T-cell (primary cell): Measurements from ENCODE around the gene ZGPAT. TPM values are rescaled to one million over a fixed set of nuclear protein-coding genes. Genes with fewer than 3 reads are reported as not detected.

Experiments used
- ATAC-seq, 4 experiments: fragments of 200-7000 bp in 3 of 4; fragments of 150-1000 bp in 1 of 4; cut with Tn5 transposase; replicated peaks in 1 of 4; 1 replicate in 3 of 4; 2 replicates in 1 of 4; pipeline ENCODE4 v1.10.0; 2021; ENCODE audit warnings: moderate library complexity in 3 of 4, mild to moderate bottlenecking in 2 of 4, moderate number of reproducible peaks in 1 of 4
- CTCF ChIA-PET, 2 donors: fragments of 300-600 bp; sonication (Branson Sonifier 250); formaldehyde crosslinking; loops; one replicate each; lab custom pipeline; 2022; ENCODE audit warnings: antibody characterized with exemption in 2 of 2; lab: Charles Lee
- POLR2A ChIA-PET, 2 donors: fragments of 300-600 bp; sonication (Branson Sonifier 250); formaldehyde crosslinking; loops; one replicate each; lab custom pipeline; 2022; ENCODE audit warnings: antibody characterized with exemption in 2 of 2; lab: Charles Lee
- DNase-seq, 35 experiments: peaks; one replicate each; pipeline versions ENCODE4 v3.0.0 to v3.0.0-alpha.2; 2013 to 2023
- H3K27ac ChIP-seq: one replicate; pipeline ENCODE4 v1.5.1; 2013; ENCODE audit warnings: low read length
- H3K27me3 ChIP-seq, 2 experiments: replicated peaks in 1 of 2; 1 replicate in 1 of 2; 2 replicates in 1 of 2; pipeline versions ENCODE4 v1.6.1 to v1.7.0; 2013; ENCODE audit warnings: low read length in 1 of 2, mixed read lengths in 1 of 2; ENCODE audit not compliant: control insufficient read depth in 2 of 2, insufficient read depth in 2 of 2; ENCODE audit errors: extremely low read depth in 1 of 2
- H3K36me3 ChIP-seq, 2 donors: 1 replicate in 1 of 2; 2 replicates in 1 of 2; pipeline versions ENCODE4 v1.6.1 to v1.7.0; 2013; ENCODE audit warnings: low read length in 1 of 2; ENCODE audit not compliant: control insufficient read depth in 2 of 2, insufficient read depth in 1 of 2; ENCODE audit errors: extremely low read depth in 1 of 2
- H3K4me1 ChIP-seq, 2 experiments: 1 replicate in 1 of 2; 2 replicates in 1 of 2; pipeline versions ENCODE4 v1.6.1 to v1.7.0; 2013; ENCODE audit warnings: low read length in 2 of 2, mixed read lengths in 1 of 2; ENCODE audit not compliant: insufficient read depth in 2 of 2, control insufficient read depth in 1 of 2; ENCODE audit errors: extremely low read depth in 1 of 2
- H3K4me3 ChIP-seq, 2 donors: 1 replicate in 1 of 2; 2 replicates in 1 of 2; pipeline versions ENCODE4 v1.5.1 to v1.7.0; 2013; ENCODE audit warnings: mild to moderate bottlenecking in 2 of 2, low read length in 1 of 2, moderate library complexity in 1 of 2; ENCODE audit not compliant: control insufficient read depth in 1 of 2; ENCODE audit errors: extremely low read depth in 1 of 2
- H3K9me3 ChIP-seq: 2 replicates; pipeline ENCODE4 v1.7.0; 2013
- H3K27ac Mint-ChIP-seq, 2 donors: one replicate each; pipeline ENCODE4 v1.8.0; 2020 to 2021; ENCODE audit warnings: mild to moderate bottlenecking in 2 of 2, mixed read lengths in 2 of 2
- H3K27me3 Mint-ChIP-seq, 2 donors: one replicate each; pipeline ENCODE4 v1.8.0; 2021 to 2022; ENCODE audit warnings: mixed read lengths in 2 of 2
- H3K36me3 Mint-ChIP-seq: one replicate; pipeline ENCODE4 v1.8.0; 2021; ENCODE audit warnings: mixed read lengths
- H3K4me1 Mint-ChIP-seq, 3 donors: one replicate each; pipeline ENCODE4 v1.8.0; 2020 to 2022; ENCODE audit warnings: mixed read lengths in 3 of 3, mild to moderate bottlenecking in 1 of 3
- H3K4me3 Mint-ChIP-seq, 3 donors: one replicate each; pipeline ENCODE4 v1.8.0; 2020 to 2022; ENCODE audit warnings: mild to moderate bottlenecking in 3 of 3, mixed read lengths in 3 of 3, moderate library complexity in 3 of 3
- H3K9me3 Mint-ChIP-seq, 3 donors: one replicate each; pipeline ENCODE4 v1.8.0; 2020 to 2022; ENCODE audit warnings: mixed read lengths in 3 of 3
- WGBS: methylation state at CpG from one replicate; pipeline ENCODE4 v1.1.5; 2013; ENCODE audit warnings: missing lambda C conversion rate; ENCODE audit not compliant: insufficient coverage; 5-methylcytosine and 5-hydroxymethylcytosine counted together
- total RNA-seq, 35 experiments: library from RNA in 6 of 35; stranded (reverse) in 6 of 35; fragments of 120-200 nt in 1 of 35; gene quantifications; one replicate each; pipeline versions ENCODE4 v1.2.1 to v1.2.4 and lab custom pipeline; 2013 to 2026

ZGPAT gene
- total RNA-seq, 5 donors from 2014 or later (not counting 1 experiment from before 2014, with no cell fraction given) = 42.7 to 71.0 (median 59.0) TPM

GRCh38 chr20:63754008-63754407 lies 46.2 kb downstream of the ZGPAT start:
- no peaks in the 10 kb centered on the region for H3K36me3 ChIP-seq
- H3K9me3 ChIP-seq = no peaks in the 10 kb centered on the region
- WGBS = 90% methylated on average over 10 of the region's 16 CpGs
- ATAC-seq (no peak), DNase-seq (no peak)
- no peak overlapping the region for H3K27ac ChIP-seq
- ChIA-PET POLR2A (no interaction called here), CTCF (no interaction called here)
- peaks cover 18 to 39% of the 10 kb centered on the region in 2 experiments for H3K4me1 ChIP-seq
- no peak overlapping the region for H3K4me3 ChIP-seq
- Mint-ChIP-seq H3K27me3 (no peaks in the 10 kb centered on the region), H3K36me3 (no peaks in the 10 kb centered on the region), H3K9me3 (no peaks in the 10 kb centered on the region), H3K4me1 (peaks cover 32 to 43% (median 32%) of the 10 kb centered on the region in 3 donors), H3K4me3 (no peak overlapping the region), H3K27ac (peak overlapping the region in 1 of 2 donors; percentile 23)
- H3K27me3 ChIP-seq = no peaks in the 10 kb centered on the region

GRCh38 chr20:63755933-63756647 lies 48.3 kb downstream of the ZGPAT start:
- Histone ChIP-seq H3K4me3 (no peak overlapping the region), H3K4me1 (peaks cover 7 to 21% of the 10 kb centered on the region in 2 experiments), H3K27me3 (no peaks in the 10 kb centered on the region), H3K27ac (no peak overlapping the region), H3K9me3 (no peaks in the 10 kb centered on the region), H3K36me3 (no peaks in the 10 kb centered on the region)
- no peak for DNase-seq
- peaks cover 17 to 31% (median 17%) of the 10 kb centered on the region in 3 donors for H3K4me1 Mint-ChIP-seq
- no peak overlapping the region for H3K27ac Mint-ChIP-seq
- H3K36me3 Mint-ChIP-seq = no peaks in the 10 kb centered on the region
- peak overlapping the region in 1 of 3 donors; percentile 20 for H3K4me3 Mint-ChIP-seq
- 93% methylated on average over 13 of the region's 18 CpGs for WGBS
- POLR2A ChIA-PET = interaction anchor here in 1 of 2 donors (1.0 kb wide), 1 partner anchor 12 kb away, joined by 3 read pairs; no protein-coding TSS in a partner anchor
- H3K27me3 Mint-ChIP-seq = no peaks in the 10 kb centered on the region
- H3K9me3 Mint-ChIP-seq = no peaks in the 10 kb centered on the region
- ATAC-seq = no peak
- CTCF ChIA-PET = no interaction called here

DNA sequence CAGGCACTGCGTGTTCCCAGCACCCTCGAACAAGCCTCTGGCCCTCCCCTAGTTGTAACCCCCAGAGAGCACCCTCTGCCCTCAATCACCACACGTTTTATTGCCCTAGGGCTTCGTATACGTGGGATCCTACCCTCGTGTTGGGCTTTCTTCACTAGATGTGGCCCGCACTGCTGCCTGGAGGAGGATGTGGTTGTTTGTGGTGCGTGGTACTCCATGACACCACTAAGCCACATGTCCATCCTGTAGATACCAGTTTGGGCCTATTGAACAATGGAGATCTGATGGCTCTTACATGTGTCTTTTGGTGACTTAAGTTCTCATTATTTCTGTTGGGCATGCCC lies 48.8 kb downstream of the ZGPAT start:
- Histone ChIP-seq H3K36me3 (no peaks in the 10 kb centered on the region), H3K9me3 (no peaks in the 10 kb centered on the region), H3K4me3 (no peak overlapping the region), H3K4me1 (peaks cover 4 to 16% of the 10 kb centered on the region in 2 experiments), H3K27me3 (no peaks in the 10 kb centered on the region), H3K27ac (no peak overlapping the region)
- Mint-ChIP-seq H3K27me3 (no peaks in the 10 kb centered on the region), H3K9me3 (no peaks in the 10 kb centered on the region), H3K27ac (no peak overlapping the region), H3K4me1 (peaks cover 14 to 28% (median 15%) of the 10 kb centered on the region in 3 donors), H3K4me3 (peak overlapping the region in 1 of 3 donors; percentile 20), H3K36me3 (no peaks in the 10 kb centered on the region)
- ChIA-PET CTCF (no interaction called here), POLR2A (interaction anchor here in 1 of 2 donors (1.0 kb wide), 1 partner anchor 12 kb away, joined by 3 read pairs; no protein-coding TSS in a partner anchor)
- 51% methylated on average over 3 of the region's 8 CpGs for WGBS
- ATAC-seq (peak in 2 of 4 experiments; percentile 64 to 69), DNase-seq (peak in 1 of 35 experiments; percentile 14)

GRCh38 chr20:63758152-63758551 lies 50.3 kb downstream of the ZGPAT start:
- no peak for ATAC-seq
- DNase-seq = no peak
- ChIA-PET CTCF (no interaction called here), POLR2A (interaction anchor here in 1 of 2 donors (0.6 kb wide), 1 partner anchor 217 kb away, joined by 3 read pairs; no protein-coding TSS in a partner anchor)
- H3K9me3 ChIP-seq = no peaks in the 10 kb centered on the region
- no peak overlapping the region for H3K27ac ChIP-seq
- H3K4me3 ChIP-seq = no peak overlapping the region
- no peaks in the 10 kb centered on the region for H3K36me3 ChIP-seq
- H3K27me3 ChIP-seq = no peaks in the 10 kb centered on the region
- peaks cover 4 to 5% of the 10 kb centered on the region in 2 experiments for H3K4me1 ChIP-seq
- Mint-ChIP-seq H3K9me3 (no peaks in the 10 kb centered on the region), H3K4me1 (peaks cover 7 to 23% (median 10%) of the 10 kb centered on the region in 3 donors), H3K27me3 (no peaks in the 10 kb centered on the region), H3K36me3 (no peaks in the 10 kb centered on the region), H3K4me3 (no peak overlapping the region), H3K27ac (peak overlapping the region in 1 of 2 donors; percentile 8)
- WGBS = 73% methylated on average over 2 of the region's 7 CpGs

DNA sequence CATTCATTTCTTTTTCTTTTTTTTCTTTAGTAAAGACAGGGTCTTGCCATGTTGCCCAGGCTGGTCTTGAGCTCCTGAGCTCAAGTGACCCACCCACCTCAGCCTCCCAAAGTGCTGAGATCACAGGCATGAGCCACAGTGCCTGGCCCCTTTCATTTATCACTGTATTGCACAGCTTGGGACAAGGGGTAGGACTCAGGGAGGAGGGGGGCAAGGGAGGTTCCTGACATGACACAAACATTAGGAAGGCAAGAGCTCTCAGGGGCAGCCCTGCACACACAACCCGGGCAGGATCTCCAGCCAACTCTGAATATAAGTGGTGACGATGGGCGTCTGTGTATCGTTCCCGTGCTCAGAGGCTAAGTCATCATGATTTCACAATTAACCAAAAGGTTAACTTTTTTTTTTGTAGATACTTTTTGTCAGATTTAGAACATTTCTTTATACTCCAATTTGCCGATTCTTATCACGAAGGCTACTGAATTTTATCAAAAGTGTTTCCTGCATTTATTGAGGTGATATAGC lies 51.6 kb downstream of the ZGPAT start:
- H3K9me3 Mint-ChIP-seq = no peaks in the 10 kb centered on the region
- no peaks in the 10 kb centered on the region for H3K27me3 Mint-ChIP-seq
- CTCF ChIA-PET = interaction anchor here in 1 of 2 donors (0.6 kb wide), 1 partner anchor 88 kb away, joined by 3 read pairs; no protein-coding TSS in a partner anchor
- no peaks in the 10 kb centered on the region for H3K36me3 Mint-ChIP-seq
- ATAC-seq (no peak), DNase-seq (no peak)
- WGBS = 33% methylated on average over 1 of the region's 7 CpGs
- peaks cover 4 to 5% of the 10 kb centered on the region in 2 experiments for H3K4me1 ChIP-seq
- no peak overlapping the region for H3K4me3 Mint-ChIP-seq
- H3K9me3 ChIP-seq = no peaks in the 10 kb centered on the region
- H3K4me1 Mint-ChIP-seq = peaks cover 5 to 23% (median 9%) of the 10 kb centered on the region in 3 donors
- H3K27ac ChIP-seq = no peak overlapping the region
- H3K27me3 ChIP-seq = no peaks in the 10 kb centered on the region
- POLR2A ChIA-PET = no interaction called here
- H3K36me3 ChIP-seq = no peaks in the 10 kb centered on the region
- no peak overlapping the region for H3K27ac Mint-ChIP-seq
- no peak overlapping the region for H3K4me3 ChIP-seq

DNA sequence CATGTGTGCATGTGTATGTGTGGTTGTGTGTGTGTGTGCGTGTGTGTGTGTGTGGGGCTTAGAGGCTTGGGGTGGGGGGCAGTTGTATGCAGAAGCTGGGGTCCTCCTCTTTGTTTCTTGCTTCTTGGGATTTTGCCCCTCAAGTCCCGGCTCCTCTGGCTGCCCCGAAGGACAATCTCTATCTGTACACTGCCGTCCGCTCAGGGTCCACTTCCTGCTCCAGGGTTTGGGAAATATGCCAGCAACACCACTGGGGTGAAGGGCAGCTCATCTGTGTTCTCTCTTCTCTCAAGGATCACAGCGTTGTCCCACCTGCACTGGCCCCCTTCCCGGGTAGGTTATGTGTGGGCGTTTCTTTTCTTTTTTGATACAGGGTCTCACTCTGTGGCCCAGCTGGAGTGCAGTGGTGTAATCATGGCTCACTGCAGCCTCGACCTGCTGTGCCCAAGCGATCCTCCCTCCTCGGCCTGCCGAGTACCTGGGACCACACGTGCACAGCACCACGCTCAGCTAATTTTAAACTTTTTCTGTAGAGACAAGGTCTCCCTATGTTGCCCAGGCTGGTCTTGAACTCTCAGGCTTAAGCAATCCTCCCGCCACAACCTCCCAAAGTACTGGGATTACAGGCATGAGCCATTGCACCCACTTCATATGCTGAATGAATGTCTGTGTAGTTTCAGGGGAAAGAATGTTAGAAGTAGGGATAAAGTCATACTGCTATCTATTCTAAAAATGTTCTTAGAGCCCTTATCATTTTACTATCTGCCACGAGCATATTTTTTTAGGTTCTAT lies 57.4 kb downstream of the ZGPAT start:
- ChIA-PET POLR2A (no interaction called here), CTCF (no interaction called here)
- no peak overlapping the region for H3K4me3 Mint-ChIP-seq
- Histone ChIP-seq H3K9me3 (no peaks in the 10 kb centered on the region), H3K36me3 (no peaks in the 10 kb centered on the region), H3K27ac (no peak overlapping the region), H3K27me3 (peaks cover 0 to 22% of the 10 kb centered on the region in 2 experiments), H3K4me1 (no peaks in the 10 kb centered on the region), H3K4me3 (no peak overlapping the region)
- no peaks in the 10 kb centered on the region for H3K9me3 Mint-ChIP-seq
- 80% methylated on average over 14 of the region's 16 CpGs for WGBS
- no peak for ATAC-seq
- no peaks in the 10 kb centered on the region for H3K4me1 Mint-ChIP-seq
- H3K27ac Mint-ChIP-seq = no peak overlapping the region
- no peaks in the 10 kb centered on the region for H3K27me3 Mint-ChIP-seq
- no peaks in the 10 kb centered on the region for H3K36me3 Mint-ChIP-seq
- no peak for DNase-seq
